ENCODE results near the gene AFF2.

- TF ChIP-seq CTCF (IDR thresholded peaks at IDR 0.05) (no peak), POLR2A (IDR thresholded peaks at IDR 0.05) (no peak), POLR2AphosphoS5 (IDR thresholded peaks at IDR 0.05) (no peak)
Measured at GRCh38 chrX:148643460-148643859, 143.0 kb downstream of the AFF2 start.
